NCI-H1694 treated with DMSO at 0.1 percent for 48 hours (cell line): ENCODE data around the gene KSR1.

ENCODE experiments used
- DNase-seq: peaks from one replicate; lab custom pipeline; 2025; lab: John Stamatoyannopoulos, UW

The KSR1 gene

DNA sequence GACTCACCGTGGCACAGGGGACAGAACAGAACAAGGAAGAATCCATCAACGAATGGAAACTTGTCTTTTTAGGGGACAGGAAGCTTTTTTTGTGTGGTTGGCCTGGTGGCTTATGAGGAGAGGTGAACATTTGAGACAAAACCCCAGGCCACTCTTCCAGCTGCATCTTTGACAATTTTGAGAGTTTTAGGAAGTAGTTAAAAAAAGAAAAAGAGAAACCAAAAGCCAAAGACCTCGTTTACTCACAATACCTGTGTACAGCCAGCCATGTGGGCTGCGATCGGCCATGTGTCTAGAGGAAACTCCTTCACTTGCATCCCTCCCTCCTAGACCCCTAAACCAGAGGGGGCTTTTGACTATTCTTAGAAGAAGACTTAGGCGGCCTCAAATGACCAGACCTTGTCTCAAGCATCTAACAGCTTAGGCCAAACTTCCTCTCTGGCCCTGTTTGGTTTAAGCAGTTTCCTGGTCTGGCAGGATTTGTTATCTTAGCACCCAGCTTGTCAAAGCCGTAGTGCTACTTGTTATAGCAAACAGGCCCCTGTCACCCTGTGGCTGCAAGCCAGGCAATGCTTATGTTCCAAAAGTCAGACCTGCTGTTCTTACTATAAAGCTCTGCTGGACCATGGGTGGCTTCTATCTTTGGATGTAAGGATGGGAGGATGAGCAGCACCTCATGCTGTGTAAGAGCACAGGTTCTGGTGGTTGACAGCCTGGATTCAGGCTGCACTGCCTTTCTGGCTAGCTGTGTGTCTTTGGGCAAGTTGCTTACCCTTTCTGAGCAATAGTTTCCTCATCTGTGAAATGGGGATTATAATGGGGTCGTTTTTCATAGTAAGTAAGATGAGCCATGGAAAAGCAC lies 17.7 kb downstream of the KSR1 start:
- DNase-seq: peak; percentile 13

DNA sequence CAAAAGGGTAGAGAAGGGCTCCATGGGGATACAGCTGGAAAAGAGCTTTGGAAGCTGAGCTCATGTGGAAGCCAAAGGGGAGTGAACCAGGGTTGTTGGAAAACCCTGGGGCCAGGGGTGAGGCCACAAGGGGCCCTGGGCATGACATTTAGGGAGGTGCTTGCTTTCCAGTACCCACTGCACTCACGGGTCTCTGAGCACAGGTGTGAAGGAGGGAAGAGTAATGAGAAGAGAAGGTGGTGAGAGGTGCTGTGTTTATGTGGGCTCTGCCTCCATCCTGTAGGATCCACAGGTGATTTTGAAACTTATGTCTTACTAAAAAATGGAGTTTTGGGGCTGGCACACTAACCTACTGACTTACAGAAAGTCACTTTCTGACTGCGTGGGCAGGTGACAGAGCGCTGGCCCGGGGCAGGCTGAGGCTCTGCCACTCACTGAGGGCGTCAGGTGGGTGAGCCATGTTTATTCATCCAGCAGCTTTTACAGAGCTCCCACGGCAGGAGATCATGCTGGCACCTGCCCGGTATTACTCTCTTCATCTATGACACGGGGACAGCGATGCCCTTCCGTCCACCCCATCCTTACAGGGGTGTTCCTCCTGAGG lies 18.9 kb downstream of the KSR1 start:
- DNase-seq: no peak

GRCh38 chr17:27475981-27476895 lies 20.0 kb downstream of the KSR1 start:
- DNase-seq: peak; percentile 24

GRCh38 chr17:27477050-27477888 lies 21.0 kb downstream of the KSR1 start:
- no peak for DNase-seq

DNA sequence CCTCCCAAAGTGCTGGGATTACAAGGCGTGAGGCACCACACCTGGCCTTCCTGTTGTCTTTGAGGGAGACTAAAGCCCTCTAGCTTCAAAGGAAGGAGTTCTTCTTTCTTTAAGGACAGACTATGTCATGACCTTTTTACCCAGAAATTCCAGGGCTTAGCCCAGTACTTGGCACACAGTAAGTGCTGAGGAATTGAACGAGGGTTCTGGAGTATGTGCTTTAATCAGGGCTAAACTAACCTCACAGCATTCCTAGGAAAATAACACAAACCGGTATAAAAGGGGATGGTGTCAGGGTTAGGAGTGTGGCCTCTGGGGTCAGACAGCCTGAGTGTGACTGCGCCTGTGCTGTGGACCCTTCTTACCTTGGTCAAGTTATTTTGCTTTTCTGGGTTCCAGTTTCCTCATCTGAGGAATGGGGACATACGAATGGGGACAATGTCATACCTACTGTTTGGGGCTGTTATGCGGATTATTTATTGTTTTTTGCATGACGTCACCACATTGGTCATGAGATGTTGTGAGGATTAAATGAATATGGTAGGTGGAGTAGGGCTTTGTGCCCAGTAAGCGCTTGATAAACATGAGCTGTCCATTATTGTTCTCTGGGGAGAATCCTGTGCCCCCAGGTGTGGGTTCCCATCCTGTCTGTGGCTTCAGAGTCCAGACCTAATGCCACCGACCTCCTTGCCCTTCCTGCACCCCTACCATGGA lies 21.9 kb downstream of the KSR1 start:
- no peak for DNase-seq

- peak; percentile 51 for DNase-seq
These were observed 22.8 kb downstream of the KSR1 start for GRCh38 chr17:27478901-27479538.

DNA sequence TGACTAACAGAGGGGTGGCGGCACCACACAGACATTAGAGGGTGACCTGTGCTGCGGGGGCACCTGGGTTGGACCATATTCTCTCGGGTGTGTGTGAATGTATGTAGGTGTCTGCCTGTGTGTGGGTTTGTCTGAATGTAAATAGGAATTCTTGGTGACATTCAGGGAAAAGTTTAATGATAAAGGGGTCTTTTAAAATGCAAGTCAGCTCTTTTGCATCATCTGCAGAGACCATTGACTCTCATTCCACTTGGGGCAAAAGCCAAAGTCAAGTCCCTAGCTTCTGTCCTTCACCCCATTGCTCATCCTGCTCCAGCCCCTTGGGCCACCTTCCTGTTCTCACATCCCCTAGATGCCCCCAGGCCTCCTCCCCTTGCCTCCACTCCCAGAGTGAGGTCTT lies 23.6 kb downstream of the KSR1 start:
- no peak for DNase-seq

GRCh38 chr17:27480699-27481098 lies 24.5 kb downstream of the KSR1 start:
- DNase-seq: no peak

DNA sequence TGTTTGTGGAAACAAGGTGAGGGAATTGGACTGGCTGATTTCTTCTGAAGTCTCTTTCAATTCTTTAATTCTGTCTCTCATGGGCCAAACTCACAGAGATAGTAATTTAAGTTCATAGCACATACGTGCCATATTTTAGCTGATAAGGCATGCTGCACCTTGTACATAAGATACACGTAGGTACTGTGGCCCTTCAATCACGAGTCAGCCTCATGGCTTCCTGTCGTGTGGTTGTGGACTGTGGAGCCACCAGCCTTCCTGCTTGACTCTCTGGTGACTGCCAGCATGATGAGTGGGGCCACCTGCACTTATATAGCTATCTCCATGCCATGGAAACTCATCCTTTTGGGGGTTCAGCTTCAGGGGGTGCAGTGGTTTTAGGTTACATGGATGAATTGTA lies 25.1 kb downstream of the KSR1 start:
- no peak for DNase-seq

- no peak for DNase-seq
These were observed 28.9 kb downstream of the KSR1 start for GRCh38 chr17:27485125-27485524.

- DNase-seq: no peak
These were observed 29.7 kb downstream of the KSR1 start for GRCh38 chr17:27485716-27486495.

GRCh38 chr17:27486741-27487140 lies 30.5 kb downstream of the KSR1 start:
- DNase-seq: no peak

DNA sequence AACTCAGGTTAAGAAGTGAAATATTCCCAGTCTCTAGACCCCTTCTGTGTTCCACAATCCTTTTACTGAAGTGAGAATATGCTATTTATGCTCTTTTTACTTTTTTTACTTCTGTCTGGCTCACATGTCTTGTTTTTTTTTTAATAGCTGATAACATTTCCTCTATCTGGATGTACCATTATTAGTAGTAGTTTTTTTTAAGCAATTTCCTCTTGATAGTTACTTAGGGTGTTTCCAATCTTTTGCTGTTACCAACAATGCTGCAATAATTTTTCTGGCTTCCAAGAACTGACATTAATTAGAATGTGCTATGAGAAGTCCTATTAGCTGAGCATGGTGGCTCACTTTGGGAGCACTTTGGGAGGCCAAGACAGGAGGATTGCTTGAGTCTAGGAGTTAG lies 32.0 kb downstream of the KSR1 start:
- no peak for DNase-seq

DNA sequence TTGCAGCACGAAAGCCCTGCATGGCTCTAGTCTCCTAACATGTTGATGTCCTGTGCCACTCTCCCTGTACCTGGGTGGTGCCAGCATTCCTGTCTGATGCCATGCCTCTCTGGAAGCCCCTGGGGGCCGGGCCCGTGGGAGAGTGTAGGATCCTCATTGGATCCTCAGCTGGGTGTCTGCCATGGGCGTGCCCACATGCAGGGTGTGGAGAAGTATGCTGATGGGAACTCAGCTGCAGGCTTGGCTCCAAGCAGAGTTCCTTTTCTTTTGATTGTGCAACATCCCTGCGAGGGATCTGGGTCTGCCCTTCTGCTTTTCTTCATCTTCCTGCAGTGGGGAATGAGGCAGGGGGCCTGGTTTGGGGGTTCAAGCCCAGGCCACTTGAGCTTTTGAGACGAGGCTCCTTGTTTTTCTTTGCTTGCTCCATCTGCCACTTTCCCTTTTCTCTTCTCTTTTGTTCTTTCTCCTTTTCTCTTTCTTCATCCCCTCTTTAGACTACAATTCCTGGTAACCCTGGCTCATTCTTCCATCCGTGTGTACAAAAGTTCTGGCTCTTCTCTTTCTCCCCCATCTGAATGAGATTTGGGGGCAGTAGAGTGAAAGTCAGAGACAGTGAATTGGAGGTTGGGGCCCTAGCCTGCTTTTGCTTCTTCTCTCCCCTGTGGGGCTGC lies 32.9 kb downstream of the KSR1 start:
- DNase-seq: no peak

GRCh38 chr17:27490391-27490790 lies 34.1 kb downstream of the KSR1 start:
- no peak for DNase-seq

DNA sequence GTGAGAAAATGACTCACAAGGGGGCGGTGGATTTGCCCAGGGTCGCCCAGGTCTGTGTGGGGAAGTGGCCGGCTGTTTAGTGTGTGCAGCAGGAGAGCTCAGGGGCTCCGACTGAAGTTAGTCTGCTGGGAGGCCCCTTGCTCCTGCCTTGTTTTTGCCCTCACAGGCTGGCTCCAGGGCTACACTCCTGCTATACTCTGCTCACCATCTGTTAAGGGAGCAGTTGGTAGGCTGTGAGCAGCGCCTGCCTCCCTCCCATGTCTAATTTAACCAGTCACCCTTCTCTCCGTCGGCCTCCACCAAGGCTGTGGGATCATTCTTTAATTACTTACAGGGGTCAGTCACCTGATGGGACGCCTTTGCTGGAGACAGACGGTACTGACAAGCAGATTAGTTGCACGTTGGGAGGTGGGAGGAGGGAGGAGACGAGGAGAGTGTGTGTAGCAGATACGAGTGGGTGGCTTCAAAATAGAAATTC lies 35.5 kb downstream of the KSR1 start:
- peak; percentile 93 for DNase-seq

DNA sequence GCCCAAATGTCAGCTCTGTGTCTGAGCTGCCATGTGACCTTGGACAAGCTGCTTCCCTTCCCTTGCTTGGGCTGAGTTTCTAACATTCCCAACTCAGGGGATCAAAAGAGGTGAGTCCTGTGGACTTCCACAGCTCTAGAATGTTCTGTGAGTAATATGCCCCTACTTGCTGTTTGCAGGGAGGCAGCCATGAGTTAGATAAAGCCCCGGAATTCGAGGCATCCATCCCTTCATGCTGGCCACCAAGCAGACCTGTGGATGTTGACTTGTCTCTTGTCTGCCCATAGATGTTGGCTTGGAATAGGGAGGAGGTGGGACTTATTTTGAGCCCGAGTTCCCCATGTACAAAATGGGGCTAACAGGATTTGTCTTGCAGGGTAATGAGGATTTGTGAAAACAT lies 36.2 kb downstream of the KSR1 start:
- no peak for DNase-seq

- DNase-seq: no peak
These were observed 36.8 kb downstream of the KSR1 start for GRCh38 chr17:27493088-27493487.
